Stimulated activated CD4-positive, alpha-beta T cell treated with anti-CD3 and anti-CD28 coated beads, Interleukin-15, amount 100 ng/mL, for 1 hour (primary cell): ENCODE data around the gene RANBP1.

Experiments
- DNase-seq, 2 donors: peaks; one replicate each; pipeline ENCODE4 v3.0.0-alpha.2; 2020; ENCODE audit warnings: low read depth in 1 of 2, low spot score in 1 of 2

The RANBP1 gene

GRCh38 chr22:20167643-20168322 lies 51.9 kb downstream of the RANBP1 start:
- no peak for DNase-seq

GRCh38 chr22:20169253-20169822 lies 53.4 kb downstream of the RANBP1 start:
- DNase-seq = no peak

GRCh38 chr22:20170170-20170569 lies 54.3 kb downstream of the RANBP1 start:
- no peak for DNase-seq

- DNase-seq = no peak
Observed at GRCh38 chr22:20171288-20172140, 55.6 kb downstream of the RANBP1 start.

- no peak for DNase-seq
Observed at GRCh38 chr22:20172141-20172613, 56.3 kb downstream of the RANBP1 start.

GRCh38 chr22:20173246-20173645 lies 57.3 kb downstream of the RANBP1 start:
- DNase-seq = no peak

GRCh38 chr22:20173772-20174171 lies 57.9 kb downstream of the RANBP1 start:
- no peak for DNase-seq

- DNase-seq = no peak
Observed at GRCh38 chr22:20174785-20175596, 59.1 kb downstream of the RANBP1 start.

- no peak for DNase-seq
Observed at GRCh38 chr22:20175597-20175900, 59.6 kb downstream of the RANBP1 start.

- no peak for DNase-seq
Observed at GRCh38 chr22:20176421-20177085, 60.6 kb downstream of the RANBP1 start.
